GM21786 (cell line): Measurements from ENCODE around the gene CPNE4.

Experiments used
- ATAC-seq: cut with Tn5 transposase; IDR thresholded peaks from one replicate; pipeline ENCODE4 v1.9.1; 2021; ENCODE audit not compliant: unreplicated experiment

CPNE4 gene

DNA sequence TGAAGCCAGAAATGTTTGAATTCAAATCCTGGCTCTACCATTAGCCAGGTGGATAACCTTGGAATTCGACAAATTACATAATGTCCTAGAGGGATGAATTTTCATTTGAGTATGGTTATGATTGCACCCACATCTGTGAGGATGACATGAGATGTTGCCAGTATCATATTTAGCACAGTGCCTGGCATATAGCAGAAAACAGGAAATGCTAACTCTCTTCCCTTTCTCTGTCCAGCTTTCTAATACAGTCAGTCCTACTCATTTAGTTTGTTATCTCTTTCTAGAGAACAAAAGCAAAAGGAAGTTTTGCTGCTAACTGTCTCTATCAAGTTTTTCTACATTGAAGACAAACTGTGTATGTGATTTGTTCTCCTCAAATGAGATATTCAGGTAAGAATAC lies 231.7 kb downstream of the CPNE4 start:
- no peak for ATAC-seq

GRCh38 chr3:131802029-131802428 lies 232.8 kb downstream of the CPNE4 start:
- no peak for ATAC-seq

DNA sequence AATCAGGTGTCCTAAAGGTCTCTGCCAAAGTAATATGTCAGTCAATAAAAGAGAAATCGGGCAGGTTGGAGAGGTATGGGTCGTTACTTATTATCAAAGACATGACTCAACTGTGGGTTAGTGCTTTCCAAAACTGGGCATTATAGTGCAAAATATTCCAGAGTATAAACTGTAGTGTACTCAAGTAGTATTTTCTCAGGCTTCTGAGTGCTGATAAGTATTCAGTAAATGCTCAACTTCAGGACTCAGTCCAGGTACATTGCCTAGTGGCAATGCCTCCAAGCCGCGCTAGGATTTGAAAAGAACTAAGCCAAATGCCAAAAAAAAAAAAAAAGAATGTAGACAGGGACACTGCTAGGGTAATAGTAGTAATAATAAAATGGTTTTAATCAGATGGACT lies 233.2 kb downstream of the CPNE4 start:
- no peak for ATAC-seq

DNA sequence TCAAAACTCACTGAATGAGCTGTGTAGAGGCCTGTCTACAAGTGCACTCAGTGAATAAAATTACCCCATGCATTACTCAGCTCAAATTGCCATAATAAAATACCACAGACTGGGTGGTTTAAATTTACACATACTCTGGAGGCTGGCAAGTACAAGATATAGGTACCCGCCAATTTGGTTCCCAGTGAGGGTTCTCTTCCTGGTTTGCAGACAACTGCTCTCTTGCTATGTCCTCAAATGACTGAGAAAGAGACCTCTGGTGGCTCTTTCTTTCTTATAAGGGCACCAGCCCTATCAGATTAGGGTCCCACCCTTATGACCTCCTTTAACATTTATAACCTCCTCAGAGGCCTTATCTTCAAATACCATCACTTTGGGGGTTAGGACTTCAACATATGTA lies 237.0 kb downstream of the CPNE4 start:
- no peak for ATAC-seq

DNA sequence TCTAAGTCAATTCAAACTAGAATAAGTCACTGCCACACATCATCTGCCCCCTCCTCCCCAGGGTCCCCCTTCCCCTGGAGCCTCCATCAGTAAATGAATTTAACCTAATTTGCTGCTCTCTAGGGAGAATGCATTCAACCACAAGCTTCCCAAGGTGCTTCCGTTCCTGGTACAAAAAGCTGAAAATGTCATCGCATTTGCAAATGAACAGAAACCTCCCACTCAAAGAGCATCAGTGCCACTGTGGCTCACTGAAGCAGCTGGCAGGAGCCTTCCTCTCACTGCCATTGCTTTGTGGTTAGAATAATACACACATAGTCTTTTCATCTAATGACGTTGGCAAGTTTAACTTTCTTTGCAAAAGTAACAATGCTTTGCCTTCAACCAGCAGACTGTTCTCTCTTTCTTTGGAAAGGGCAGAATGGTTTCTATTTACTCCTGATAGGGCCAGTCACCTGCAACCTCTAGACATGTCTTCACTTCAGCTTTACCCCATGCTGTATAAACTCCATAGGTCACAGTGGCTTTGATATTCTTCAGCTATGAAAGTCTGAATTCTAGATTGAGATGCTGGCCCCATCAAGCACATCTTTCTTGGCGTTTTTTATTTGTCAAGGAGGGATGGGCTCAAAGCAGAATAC lies 238.1 kb downstream of the CPNE4 start:
- ATAC-seq = peak; percentile 70

GRCh38 chr3:131796111-131796510 lies 238.7 kb downstream of the CPNE4 start:
- ATAC-seq = no peak

DNA sequence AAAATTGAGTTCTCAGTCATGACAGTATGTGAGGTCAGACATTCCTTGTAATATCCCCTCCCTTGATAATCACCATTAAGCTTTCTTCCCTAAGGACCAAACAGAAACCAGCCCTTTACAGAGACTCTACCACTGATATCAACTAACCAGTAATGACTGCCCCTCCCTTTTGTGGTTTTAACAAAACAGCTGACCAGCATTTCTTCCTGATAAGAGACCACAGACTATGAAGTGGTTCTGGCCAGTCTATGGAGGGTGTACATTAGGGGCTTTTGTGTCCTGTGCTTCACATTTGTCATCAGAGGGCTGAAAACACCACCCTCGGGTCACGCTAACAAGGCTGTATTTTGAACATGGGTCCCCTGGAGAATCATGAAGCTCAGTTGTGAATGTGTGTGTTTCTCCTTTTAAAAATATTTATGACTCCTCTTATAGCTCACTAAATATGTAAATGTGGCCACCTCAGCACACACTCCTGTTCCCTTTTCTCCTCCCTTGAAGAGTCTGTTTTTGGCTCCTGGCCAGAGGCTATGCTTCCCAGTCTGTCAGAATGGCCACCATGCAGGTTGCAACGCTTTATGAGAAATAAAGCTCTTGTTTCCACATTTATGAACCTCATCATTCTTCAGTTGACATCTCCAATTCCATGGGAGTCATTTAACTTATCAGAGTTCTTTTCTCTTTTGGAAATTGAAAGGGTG lies 239.3 kb downstream of the CPNE4 start:
- ATAC-seq = peak; percentile 41

DNA sequence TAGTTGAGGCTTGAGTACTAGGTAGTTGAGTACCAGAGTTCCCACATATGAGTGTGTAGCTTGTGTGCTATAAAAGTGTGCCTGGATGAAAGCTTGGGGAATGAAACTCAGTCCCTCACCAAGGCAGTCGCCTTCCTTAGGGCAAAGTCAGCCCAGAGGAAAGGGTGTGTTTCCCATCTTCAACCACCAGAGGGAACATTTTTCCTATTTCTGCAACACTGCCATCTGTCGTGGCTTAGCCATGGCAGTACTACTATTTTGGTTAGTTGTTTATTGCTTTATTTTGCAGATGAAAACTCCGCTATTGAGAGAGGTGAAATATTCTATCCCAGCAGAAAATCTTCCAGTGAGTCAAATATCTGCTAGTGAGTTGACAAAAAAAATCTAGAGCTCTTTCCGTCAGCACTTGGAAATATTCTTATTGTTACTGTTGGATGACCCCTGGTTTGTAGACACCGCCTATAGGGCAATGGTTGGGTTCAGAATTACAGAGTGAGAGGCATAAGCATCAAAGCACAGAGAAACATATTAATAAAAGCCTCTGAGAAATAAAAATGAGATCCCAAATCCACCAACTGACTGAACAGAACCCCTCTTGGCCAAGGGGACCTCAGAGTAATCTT lies 239.9 kb downstream of the CPNE4 start:
- ATAC-seq = peak; percentile 46

- no peak for ATAC-seq
These were observed 240.9 kb downstream of the CPNE4 start for GRCh38 chr3:131793870-131794269.

GRCh38 chr3:131789188-131789587 lies 245.6 kb downstream of the CPNE4 start:
- ATAC-seq = no peak

- ATAC-seq = no peak
These were observed 248.4 kb downstream of the CPNE4 start for GRCh38 chr3:131786386-131786785.

DNA sequence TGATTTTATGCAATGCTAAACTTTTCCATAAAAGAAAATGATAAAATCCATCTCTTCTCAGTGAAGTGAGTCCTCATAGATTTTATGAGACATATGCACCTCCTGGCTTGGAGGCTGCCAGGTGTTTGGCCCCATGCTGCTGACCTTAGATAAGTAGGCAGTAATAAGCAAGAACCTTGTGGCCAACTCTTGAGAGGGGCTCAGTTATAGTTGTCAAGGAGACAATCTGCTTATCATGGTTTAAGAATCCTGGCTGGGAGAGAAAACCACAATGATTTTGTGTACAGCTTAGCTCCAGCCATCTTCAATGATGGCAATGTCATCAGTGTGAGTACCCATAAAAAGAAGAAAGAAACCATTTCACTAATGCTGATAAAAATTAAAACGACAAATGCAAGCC lies 252.1 kb downstream of the CPNE4 start:
- ATAC-seq = no peak

GRCh38 chr3:131778526-131778925 lies 256.3 kb downstream of the CPNE4 start:
- ATAC-seq = no peak

GRCh38 chr3:131775650-131776049 lies 259.2 kb downstream of the CPNE4 start:
- ATAC-seq = no peak

DNA sequence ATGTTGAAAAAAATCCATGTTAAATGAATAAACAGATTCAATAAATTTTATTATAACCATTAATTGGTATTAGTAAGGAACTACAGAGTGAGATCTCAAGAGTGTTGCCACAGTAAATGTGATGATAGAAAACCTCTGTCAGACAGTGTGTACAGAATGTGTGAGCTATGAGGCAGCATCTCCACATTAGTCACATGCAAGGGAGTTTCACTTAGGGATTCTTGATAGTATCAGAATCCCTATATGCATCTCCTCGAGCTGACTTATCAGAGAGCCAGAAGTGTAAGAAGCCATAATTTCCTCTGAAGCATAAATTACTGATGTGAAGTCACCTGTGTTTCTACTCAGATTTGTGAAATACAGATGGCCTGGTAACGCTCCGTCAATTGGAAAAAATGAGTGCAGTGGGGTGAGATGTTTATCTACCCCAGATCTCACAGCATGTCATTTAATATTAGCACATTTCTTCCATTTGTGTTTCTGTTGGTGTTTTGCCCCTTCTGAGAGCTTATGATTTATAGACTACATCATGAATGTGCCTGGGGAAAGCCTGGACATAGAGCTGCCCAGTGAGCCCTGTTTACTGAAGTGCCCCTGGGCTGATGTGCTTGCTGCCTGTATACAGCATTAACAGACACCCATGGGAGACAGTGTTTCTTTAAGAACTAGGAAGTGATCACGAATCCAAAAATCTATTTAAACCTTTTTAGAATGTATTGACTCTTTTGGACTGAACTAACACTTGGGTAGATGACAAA lies 262.4 kb downstream of the CPNE4 start:
- ATAC-seq = no peak

GRCh38 chr3:131762981-131763564 lies 271.7 kb downstream of the CPNE4 start:
- no peak for ATAC-seq

DNA sequence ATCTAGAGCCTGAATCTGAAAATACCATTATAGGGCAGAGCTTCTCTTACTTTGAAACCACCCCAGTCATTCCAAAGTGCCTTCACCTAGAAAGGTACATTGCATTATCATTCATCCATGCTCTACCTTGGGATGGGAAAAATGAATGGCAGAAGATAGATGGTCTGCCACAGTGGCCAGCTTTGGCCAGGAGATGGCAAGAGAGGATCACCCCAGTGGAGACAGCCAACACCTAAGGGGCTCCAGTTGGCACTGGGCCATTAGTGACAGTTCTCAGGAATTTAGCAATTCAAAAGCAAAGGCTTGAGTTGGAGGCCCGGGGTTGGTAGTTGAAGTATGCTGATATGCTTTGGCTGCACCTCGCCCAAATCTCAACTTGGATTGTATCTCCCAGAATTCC lies 278.4 kb downstream of the CPNE4 start:
- ATAC-seq = no peak

DNA sequence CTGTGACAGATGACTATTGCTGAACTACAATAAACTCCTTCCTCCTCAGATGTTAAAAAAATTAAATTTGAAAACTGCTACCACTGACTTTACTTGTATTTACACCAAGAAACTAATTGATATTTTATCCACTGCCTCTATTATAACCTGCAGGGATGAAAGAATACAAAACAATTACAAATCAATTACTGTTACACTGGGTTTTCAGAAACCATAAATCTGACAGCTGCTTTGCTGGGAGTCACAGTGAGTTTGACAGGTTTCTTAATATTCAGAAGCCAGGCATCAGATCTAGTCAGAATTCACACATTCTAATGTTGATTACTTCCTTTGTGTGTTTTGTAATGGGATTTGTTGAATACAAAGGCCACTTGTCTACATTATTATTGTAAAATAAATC lies 279.4 kb downstream of the CPNE4 start:
- ATAC-seq = no peak

DNA sequence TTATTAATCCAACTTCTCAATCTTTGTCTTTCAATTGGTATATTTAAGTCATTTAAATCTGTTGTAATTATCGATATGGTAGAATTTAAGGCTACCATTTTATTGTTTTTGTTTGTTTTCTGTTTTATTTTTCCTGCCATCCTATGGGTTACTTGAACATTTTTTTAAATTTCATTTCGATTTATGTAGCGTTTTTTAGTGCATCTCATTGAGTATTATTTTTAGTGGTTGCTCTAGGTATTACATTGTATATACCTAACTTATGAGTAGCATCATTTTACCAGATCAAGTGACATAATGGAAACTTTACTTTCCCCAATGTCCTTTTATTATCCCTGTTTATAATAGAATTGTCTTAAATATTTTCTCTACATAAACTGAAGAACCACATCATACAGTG lies 284.6 kb downstream of the CPNE4 start:
- ATAC-seq = no peak

DNA sequence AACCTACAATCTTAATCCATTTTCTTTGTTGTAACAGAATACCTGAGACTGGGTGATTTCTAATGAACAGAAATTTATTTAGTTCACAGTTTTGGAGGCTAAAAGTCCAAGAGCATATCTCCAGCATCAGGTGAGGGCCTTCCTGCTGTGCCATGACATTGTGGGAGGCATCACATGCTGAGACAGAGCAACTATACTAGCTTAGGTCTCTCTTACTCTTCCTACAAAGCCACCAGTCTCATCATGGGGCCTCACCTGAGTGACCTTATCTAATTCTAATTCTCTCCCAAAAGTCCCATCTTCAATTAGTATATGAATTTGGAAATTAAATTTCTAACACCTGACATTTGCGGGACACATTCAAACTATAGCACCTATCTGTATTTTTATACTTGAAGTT lies 285.0 kb downstream of the CPNE4 start:
- ATAC-seq = no peak

- ATAC-seq = no peak
These were observed 287.3 kb downstream of the CPNE4 start for GRCh38 chr3:131747466-131747865.
